PC-3 (cell line): Measurements from ENCODE around the gene DLD.
"Not testable (repeated sequence)": the region's sequence is repeated elsewhere in the genome, so short reads cannot be mapped to it uniquely, and the experiment has no call there.

Source experiments
- EZH2phosphoT487 ChIP-seq: fragments of 300-600 bp; sonication (generic); IDR thresholded peaks from 2 replicates; pipeline ENCODE4 v1.6.1; 2018; ENCODE audit warnings: mild to moderate bottlenecking, antibody characterized with exemption, low read length, borderline replicate concordance
- TF ChIP-seq, protein P1 (sequence below): fragments of 300-600 bp; sonication (generic); conservative IDR thresholded peaks from 2 replicates; pipeline ENCODE4 v1.5.1; 2017; ENCODE audit warnings: antibody characterized with exemption, low read depth, mild to moderate bottlenecking, low read length

DNA sequence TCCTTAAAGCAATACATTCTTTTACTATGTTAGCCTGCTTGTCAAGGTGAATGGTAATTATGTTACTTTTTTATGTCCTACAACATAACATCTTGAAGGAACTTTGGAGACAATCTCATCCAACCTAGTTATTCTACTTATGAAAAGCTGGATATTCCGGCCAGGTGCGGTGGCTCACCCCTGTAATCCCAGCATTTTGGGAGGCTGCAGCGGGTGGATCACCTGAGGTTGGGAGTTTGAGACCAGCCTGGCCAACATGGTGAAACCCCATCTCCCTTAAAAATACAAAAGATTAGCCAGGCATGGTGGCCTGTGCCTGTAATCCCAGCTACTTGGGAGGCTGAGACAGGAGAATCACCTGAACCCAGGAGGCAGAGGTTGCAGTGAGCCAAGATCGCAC, 66.0 kb downstream of the DLD start:
- TF ChIP-seq, protein P1, sequence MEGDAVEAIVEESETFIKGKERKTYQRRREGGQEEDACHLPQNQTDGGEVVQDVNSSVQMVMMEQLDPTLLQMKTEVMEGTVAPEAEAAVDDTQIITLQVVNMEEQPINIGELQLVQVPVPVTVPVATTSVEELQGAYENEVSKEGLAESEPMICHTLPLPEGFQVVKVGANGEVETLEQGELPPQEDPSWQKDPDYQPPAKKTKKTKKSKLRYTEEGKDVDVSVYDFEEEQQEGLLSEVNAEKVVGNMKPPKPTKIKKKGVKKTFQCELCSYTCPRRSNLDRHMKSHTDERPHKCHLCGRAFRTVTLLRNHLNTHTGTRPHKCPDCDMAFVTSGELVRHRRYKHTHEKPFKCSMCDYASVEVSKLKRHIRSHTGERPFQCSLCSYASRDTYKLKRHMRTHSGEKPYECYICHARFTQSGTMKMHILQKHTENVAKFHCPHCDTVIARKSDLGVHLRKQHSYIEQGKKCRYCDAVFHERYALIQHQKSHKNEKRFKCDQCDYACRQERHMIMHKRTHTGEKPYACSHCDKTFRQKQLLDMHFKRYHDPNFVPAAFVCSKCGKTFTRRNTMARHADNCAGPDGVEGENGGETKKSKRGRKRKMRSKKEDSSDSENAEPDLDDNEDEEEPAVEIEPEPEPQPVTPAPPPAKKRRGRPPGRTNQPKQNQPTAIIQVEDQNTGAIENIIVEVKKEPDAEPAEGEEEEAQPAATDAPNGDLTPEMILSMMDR, result not testable (repeated sequence)
- TF ChIP-seq EZH2phosphoT487, result not testable (repeated sequence)
